NCI-H146 (cell line): ENCODE data around the gene UTF1.

Experiments
- DNase-seq: peaks from one replicate; lab custom pipeline; 2025; lab: John Stamatoyannopoulos, UW

UTF1 gene

GRCh38 chr10:133230044-133230361 is at the start of gene UTF1:
Gene UTF1, plus strand, starts transcription at chr10:133230217. Its CDS starts 72 bp downstream, at chr10:133230289.
- no peak for DNase-seq

DNA sequence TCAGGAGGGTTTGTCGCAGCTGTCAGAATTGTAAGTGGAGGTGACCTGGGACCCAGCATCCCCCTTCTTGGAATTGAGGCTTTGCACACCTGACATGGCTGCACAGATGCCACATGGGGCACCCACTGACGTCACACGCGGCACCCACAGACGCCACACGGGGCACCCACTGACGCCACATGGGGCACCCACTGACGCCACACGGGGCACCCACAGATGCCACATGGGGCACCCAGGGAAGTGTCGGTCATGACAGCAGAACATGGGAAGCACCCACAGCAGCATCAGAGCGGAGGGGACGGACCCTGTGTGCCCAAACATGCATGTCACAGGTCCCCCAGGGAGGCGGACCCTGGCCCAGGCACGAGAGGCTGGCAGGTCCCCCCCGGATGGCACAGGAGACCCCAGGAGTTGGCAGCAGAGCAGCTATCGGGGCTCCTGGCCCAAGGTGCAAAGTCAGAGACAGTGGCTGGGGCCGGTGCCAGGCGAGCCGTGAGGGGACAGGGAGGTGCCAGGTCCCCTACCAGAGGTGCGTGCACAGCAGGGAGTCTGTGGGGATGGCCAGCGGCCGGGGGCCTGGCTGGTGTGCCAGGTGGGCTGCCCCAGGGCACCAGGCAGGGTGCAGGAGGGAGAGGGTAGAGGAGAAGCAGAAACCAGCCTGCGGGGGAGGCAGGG is 48.9 kb upstream of the UTF1 start:
- DNase-seq = no peak

- DNase-seq = no peak
Observed at GRCh38 chr10:133182190-133182589, 47.8 kb upstream of the UTF1 start.

GRCh38 chr10:133182791-133183645 is 47.0 kb upstream of the UTF1 start:
- DNase-seq = no peak

DNA sequence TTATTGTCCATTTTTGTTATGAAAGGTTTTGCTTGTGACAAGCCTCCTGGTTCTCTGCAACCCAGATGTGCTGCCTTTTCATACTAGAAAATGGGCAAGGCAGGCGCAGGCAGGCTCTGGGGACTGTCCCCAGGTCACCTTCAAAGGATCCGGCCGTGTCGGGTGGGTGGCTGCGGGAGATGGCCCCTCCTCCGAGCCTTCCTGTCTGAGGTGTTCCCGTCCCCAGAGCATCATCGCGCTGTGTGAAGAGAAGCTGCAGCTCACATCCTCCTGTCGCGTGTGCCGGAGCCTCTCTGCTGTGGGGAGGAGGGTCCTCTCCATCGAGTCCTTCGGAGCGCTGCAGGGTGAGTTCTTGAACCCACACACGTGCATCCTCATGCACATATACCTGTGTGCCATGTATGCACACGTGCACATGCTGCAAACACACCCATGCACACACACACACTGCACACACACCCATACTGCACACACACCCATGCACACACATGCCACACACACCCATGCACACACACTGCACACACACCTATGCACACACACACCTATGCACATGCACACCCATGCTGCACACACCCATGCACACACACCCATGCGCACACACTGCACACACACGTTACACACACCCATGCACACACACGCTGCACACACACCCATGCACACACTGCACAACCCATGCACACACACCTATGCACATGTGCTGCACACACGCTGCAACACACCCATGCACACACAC is 46.2 kb upstream of the UTF1 start:
- no peak for DNase-seq

DNA sequence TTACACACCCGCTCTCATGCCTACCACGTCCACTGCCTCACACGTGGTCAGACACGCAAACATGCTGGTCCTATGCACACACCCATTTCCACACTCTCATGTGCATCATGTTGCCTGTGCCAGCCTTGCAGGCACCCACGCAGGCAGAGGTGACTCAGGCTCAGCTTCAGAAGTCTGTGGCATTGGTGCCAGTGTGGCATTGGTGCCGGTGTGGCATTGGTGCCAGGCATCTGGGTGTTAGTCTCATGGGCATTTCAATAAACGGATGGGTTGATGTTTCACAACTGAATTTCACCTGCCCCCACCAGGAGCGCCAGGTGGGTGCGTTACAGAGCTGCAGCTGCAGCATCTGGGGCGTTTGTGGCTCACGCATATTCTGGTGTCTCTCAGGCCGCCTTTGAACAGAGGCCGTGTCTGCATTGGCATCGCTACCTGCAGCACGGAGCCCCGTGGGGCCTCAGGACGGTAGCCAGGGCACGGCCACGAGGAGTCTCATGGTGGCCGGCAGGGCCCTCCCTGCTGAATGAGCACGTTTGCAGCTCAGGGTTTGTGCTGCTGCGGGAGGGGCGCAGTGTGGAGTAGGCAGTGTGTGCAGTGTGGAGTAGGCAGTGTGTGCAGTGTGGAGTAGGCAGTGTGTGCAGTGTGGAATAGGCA is 45.3 kb upstream of the UTF1 start:
- DNase-seq = no peak

DNA sequence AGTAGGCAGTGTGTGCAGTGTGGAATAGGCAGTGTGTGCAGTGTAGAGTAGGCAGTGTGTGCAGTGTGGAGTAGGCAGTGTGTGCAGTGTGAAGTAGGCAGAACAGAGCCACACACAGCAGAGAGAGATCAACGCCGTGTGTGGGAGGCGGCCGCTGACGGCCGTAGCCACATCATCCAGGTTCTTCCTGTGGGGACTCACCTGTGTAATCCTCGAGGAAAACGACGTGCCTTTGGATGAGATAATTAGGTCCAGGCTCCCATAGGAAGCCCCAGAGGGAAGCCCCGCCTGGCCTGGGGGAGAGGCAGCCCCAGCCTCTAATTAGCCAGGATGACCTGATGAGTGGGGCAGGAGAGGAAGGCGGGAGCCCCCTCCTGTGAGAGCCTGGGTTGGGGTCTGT is 44.6 kb upstream of the UTF1 start:
- DNase-seq = no peak

GRCh38 chr10:133185916-133186315 is 44.1 kb upstream of the UTF1 start:
- DNase-seq = no peak

DNA sequence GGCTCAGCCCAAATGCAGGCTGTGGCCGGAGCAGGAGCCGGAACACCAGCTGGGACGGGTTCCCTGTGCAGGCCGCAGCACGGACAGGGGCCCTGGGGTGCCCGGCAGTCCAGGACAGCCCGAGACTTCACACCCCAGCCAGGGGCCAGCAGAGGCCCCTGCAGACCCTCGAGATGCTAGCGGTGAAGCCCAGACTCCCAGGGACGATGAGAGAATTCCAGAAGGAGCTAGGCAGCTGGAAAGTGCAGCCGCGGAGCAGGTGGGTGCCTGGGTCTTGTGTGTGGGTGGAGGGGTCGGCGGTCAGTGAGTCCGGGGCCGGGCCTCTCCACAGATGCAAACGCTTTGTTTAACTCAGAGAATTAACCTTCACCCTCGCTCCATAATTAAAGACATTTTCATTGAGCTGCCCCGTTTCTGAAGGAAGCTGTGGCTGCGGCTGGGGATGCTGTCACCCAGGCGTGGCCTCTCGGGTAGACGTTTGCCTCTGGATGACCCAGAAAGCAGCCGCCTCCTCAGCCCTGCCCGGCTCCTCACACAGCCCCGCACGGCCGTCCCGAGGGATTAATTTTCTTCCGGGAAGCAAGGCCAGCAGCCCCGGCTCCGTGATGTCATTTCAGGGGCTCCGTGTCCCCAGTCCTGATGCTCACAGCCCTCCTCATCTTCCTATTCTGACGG is 43.5 kb upstream of the UTF1 start:
- DNase-seq = no peak

- DNase-seq = no peak
Observed at GRCh38 chr10:133187091-133187905, 42.7 kb upstream of the UTF1 start.

GRCh38 chr10:133187906-133188681 is 41.9 kb upstream of the UTF1 start:
- DNase-seq = no peak

DNA sequence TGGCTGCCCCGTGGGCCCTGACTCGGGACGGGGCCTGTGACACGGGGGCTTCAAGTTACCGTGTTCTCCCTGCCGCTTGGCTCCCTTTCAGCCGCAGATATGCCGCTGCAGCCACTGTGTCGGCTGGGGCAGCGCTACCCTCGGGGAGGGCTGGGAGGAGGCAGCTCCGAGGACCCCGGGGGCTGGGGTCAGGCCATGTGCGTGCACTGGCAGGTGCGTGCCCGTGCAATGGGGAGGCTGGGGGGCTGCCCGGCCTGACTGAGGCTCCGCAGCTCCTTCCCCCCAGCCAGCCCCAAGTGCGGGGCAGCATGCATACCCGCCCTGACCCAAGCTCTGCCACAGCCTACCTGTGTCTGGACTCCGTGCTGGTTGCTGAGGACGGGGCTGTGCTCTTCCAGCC is 40.8 kb upstream of the UTF1 start:
- no peak for DNase-seq

DNA sequence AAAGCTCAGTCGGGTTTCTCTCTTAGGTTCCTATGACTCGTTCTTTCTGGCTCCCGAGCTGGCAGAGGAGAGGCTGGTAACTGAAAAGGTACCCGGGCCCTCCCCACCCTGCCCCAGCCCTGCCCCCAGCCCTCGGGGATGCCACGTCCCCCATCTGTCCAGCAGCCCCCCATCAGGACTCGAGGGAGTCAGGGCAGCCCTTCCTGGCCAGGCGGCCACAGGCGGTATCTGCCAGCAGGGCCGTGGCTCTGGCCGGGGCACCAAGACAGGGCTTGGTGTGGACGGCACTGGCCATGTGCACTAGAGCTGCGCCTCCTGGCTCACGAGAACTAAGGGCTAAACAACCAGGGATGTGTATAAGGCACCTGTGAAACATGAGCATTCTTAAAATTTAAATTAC is 40.3 kb upstream of the UTF1 start:
- DNase-seq = no peak

- DNase-seq = no peak
Observed at GRCh38 chr10:133190225-133190624, 39.8 kb upstream of the UTF1 start.

- no peak for DNase-seq
Observed at GRCh38 chr10:133191651-133192050, 38.4 kb upstream of the UTF1 start.

GRCh38 chr10:133194151-133194550 is 35.9 kb upstream of the UTF1 start:
- no peak for DNase-seq

DNA sequence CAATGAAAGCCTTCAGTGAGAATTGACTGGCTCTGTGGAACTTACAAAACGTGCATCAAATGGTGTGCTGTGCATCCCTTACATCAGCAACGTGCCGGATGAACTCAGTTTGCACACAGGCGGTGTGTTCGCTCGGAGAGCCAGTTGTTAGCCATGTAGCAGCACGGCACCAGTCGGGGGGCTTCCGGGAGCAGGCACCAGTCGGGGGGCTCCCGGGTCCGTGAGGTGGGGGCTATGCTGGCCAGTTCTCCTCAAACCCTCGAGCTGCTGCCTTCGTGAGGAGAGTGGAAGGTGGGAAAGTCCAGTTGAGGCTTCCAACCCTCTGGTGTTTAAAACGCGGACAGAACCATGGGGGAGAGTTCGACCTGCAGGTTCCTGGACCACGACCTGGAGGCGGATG is 34.9 kb upstream of the UTF1 start:
- DNase-seq = no peak

GRCh38 chr10:133195611-133196010 is 34.4 kb upstream of the UTF1 start:
- DNase-seq = no peak

DNA sequence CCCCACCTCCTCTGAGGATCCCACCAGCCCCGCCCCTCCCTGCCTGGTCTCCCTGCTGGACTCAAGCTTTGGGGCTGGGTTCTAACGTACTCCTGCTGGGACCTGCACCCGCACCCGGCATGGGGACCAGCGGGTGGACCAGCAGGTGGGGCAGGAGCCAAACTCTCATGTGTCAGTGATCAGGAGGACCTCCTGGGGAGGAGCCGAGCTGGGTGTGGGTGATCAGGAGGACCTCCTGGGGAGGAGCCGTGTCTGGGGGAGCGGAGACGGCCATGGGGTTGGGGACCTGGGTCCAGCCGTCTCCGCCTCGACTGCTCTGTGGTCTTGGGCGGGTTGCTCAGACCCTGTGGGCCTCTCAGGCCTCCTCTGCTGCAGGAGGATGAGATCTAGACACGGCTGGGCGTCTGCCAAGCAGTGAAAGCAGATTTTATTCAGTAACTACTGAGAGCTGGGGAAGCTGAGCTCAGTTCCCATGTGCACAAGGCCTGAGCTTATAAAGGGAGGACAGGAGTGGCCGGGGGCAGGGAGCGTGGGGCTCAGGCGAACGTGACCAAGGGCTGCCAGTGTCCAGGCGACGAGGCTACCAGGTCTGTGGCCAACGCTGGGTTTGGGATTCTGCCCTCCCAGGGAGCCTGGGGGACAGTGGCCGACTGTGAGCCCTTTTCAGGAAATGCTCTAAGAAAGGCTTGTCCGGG is 33.6 kb upstream of the UTF1 start:
- DNase-seq = no peak
